Myocyte (in vitro differentiated cells): ENCODE data around the gene SCIMP. TPM values are rescaled to one million over a fixed set of nuclear protein-coding genes. Genes with fewer than 3 reads are reported as not detected.
"Not testable (repeated sequence)": the region's sequence is repeated elsewhere in the genome, so short reads cannot be mapped to it uniquely, and the experiment has no call there.

Experiments
- DNase-seq: peaks from one replicate; pipeline ENCODE4 v3.0.0-alpha.2; 2012; ENCODE audit warnings: low read depth
- total RNA-seq: library from RNA; depleted of rRNA; stranded (reverse); fragments of >200 nt; gene quantifications from 2 replicates; pipeline ENCODE4 v1.2.3, GENCODE V29; 2014

The SCIMP gene
- total RNA-seq, 1 donor from 2014 or later: not detected

DNA sequence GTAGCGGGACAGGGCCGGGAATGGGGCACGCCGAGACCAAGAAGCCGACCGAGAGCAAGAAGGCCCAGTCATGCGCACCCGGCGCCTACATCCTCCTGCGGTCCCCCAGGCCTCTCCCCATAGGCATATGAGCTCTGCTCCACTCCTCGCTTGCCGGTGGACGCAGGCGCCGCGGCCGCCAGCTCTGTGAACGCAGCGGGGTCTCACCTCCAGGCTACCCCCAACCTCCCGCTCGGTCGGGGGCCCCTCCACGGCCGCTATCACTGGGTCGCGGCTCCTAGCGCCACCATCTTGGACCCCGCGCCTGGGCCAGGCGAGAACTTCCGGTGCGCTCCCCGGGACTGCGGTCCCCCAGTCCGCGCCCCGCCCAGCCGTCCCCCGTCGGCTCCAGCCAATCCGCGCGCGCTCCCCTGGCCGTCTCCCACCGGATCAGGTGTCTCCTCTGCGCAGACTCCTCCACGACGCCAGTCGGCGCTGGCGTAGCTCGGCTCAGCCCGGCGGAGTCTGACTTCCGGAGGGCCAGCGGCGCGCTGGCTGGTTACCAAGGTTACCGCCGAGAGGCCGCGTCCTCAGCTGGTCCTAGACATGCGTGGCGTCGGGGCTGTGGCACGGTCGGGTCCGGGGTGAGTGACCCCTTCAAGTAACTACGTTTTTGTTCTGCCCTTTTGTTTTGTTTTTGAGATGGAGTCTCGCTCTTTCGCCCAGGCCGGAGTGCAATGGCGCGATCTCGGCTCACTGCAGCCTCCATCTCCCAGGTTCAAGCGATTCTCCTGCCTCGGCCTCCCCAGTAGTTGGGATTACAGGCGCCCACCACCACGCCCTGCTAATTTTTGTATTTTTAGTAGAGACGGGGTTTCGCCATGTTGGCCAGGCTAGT lies 42.9 kb downstream of the SCIMP start, which contains the start of gene ZNF594:
Gene ZNF594, minus strand, starts transcription at position 328 of the 877 bp plus-strand sequence. CDS start 7,612 bp downstream, outside the sequence.
- DNase-seq: peak; percentile 92

GRCh38 chr17:5184288-5184687 lies 50.4 kb downstream of the SCIMP start:
- no peak for DNase-seq

GRCh38 chr17:5183410-5183793 lies 51.3 kb downstream of the SCIMP start:
- no peak for DNase-seq

DNA sequence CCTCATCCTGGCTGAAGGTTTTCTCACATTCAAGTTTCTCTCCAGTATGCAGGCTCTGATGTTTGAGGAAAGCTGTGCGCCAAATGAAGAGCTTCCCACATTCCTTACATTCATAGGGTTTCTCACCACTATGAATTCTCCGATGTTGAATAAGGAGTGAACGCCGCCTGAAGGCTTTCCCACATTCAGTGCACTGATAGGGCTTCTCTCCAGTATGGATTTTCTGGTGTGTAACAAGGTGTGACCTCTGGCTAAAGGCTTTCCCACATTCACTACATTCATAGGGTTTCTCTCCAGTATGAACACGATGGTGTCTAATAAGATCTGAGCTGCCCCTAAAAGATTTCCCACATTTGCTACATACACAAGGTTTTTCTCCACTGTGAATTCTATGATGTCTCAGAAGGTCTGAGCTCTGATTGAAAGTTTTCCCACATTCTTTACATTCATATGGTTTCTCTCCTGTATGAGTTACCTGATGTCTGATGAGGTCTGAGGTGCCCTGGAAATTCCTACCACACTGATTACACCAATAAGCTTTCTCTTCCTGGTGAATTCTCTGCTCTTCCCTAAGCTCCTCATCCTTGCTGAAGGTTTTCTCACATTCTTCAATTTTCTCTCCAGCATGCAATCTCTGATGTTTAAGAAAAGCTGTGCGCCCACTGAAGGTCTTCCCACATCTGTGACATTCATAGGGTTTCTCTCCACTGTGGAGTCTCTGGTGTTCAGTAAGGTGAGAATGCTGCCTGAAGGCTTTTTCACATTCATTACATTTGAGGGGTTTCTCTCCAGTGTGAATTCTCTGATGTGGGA lies 51.9 kb downstream of the SCIMP start:
- DNase-seq: no peak

DNA sequence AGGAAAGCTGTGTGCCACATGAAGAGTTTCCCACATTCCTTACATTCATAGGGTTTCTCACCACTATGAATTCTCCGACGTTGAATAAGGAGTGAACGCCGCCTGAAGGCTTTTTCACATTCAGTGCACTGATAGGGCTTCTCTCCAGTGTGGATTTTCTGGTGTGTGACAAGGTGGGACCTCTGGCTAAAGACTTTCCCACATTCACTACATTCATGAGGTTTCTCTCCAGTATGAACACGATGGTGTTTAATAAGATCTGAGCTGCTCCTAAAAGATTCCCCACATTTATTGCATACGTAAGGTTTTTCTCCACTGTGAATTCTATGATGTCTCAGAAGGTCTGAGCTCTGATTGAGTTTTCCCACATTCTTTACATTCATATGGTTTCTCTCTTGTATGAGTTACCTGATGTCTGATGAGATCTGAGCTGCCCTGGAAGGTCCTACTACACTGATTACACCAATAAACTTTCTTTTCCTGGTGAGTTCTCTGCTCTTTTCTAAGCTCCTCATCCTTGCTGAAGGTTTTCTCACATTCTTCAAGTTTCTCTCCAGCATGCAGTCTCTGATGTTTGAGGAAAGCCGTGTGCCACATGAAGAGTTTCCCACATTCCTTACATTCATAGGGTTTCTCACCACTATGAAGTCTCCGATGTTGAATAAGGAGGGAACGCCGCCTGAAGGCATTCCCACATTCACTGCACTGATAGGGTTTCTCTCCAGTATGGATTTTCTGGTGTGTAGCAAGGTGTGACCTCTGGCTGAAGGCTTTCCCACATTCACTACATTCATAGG lies 53.0 kb downstream of the SCIMP start:
- DNase-seq: no peak

- no peak for DNase-seq
Measured at GRCh38 chr17:5179003-5179402, 55.7 kb downstream of the SCIMP start.

- not testable (repeated sequence) for DNase-seq
Measured at GRCh38 chr17:5175027-5175426, 59.6 kb downstream of the SCIMP start.

DNA sequence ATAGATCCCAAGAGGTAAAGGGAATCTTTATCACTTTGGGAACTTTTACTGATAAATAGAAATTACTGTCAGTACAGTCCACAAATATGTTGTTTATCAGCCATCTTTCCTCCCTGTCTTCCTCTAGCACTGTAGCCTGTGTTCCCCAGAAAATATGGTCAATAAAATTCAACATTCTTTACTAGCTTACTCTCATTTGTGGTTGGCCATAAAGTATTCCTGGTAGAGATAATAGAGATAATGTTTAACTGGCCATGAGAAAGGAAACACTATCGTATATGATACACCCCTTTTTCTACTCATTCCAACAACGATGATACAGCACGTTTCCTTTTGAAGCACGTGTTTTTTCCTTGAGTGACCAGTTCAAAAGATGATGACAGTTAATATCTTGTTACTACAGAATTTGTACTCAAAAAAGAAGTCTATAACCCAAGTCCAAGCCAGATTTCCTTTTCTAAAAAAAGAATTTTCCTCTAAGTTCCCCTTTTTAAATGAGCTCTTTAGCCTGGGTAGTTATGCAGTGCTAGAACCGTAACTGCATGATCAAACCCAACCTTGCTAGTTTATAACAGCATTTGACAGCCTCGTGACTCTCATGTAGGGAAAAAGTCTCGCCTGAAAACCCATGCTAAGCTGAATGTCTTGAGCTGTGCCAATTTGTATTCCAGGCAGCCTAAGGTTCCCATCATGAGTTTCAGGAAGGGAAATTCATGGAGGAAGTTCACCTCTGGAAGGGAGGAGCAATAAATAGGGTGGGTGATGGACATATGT lies 68.7 kb downstream of the SCIMP start:
- not testable (repeated sequence) for DNase-seq

- DNase-seq: no peak
Measured at GRCh38 chr17:5164436-5164835, 70.2 kb downstream of the SCIMP start.

- DNase-seq: not testable (repeated sequence)
Measured at GRCh38 chr17:5161793-5162192, 72.9 kb downstream of the SCIMP start.

DNA sequence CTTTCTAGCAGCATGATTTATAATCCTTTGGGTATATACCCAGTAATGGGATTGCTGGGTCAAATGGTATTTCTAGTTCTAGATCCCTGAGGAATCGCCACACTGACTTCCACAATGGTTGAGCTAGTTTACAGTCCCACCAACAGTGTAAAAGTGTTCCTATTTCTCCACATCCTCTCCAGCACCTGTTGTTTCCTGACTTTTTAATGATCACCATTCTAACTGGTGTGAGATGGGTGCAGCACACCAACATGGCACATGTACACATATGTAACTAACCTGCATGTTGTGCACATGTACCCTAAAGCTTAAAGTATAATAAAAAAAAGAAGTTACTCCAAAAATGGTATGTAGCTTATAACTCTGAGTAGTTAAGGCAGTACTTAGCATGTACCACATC lies 74.0 kb downstream of the SCIMP start:
- DNase-seq: not testable (repeated sequence)

Other genes starting within 250 kb of the SCIMP start
- gene CAMTA2, start 247.2 kb downstream of the SCIMP start, total RNA-seq: 13.7 and 23.8 TPM in 2 replicates
- gene INCA1, start 237.3 kb downstream of the SCIMP start, total RNA-seq: 0.62 TPM in 1 of 2 replicates, not detected in the other
- gene KIF1C, start 236.9 kb downstream of the SCIMP start, total RNA-seq: 146 and 162 TPM in 2 replicates
- gene SLC52A1, start 199.4 kb downstream of the SCIMP start, total RNA-seq: not detected in 2 replicates
- 0.16 and 0.32 TPM in 2 replicates for gene ZFP3, start 156.4 kb downstream of the SCIMP start, total RNA-seq
- 6.3 and 6.5 TPM in 2 replicates for gene ZNF232, start 123.0 kb downstream of the SCIMP start, total RNA-seq
- gene USP6, start 118.8 kb downstream of the SCIMP start, total RNA-seq: 0.11 and 0.16 TPM in 2 replicates
- 4.9 and 5.9 TPM in 2 replicates for gene ZNF594, start 43.0 kb downstream of the SCIMP start, total RNA-seq
- gene RABEP1, start 47.4 kb upstream of the SCIMP start, total RNA-seq: 57.8 and 58.1 TPM in 2 replicates
- 65.2 and 93.5 TPM in 2 replicates for gene NUP88, start 184.8 kb upstream of the SCIMP start, total RNA-seq
- 72.4 and 85.9 TPM in 2 replicates for gene RPAIN, start 185.3 kb upstream of the SCIMP start, total RNA-seq
- 191 and 195 TPM in 2 replicates for gene C1QBP, start 204.3 kb upstream of the SCIMP start, total RNA-seq
- gene DHX33, start 234.1 kb upstream of the SCIMP start, total RNA-seq: 7.1 and 8.3 TPM in 2 replicates